SJSA1 (cell line): ENCODE results near the gene SH3RF3. TPM values are rescaled to one million over a fixed set of nuclear protein-coding genes. Genes with fewer than 3 reads are reported as not detected.

Experiments used
- DNase-seq, 2 experiments: peaks; one replicate each; pipeline ENCODE4 v3.0.0-alpha.2; 2015 to 2020; ENCODE audit warnings: low spot score in 2 of 2, low read depth in 1 of 2
- H3K27ac ChIP-seq: fragments of 250-450 bp; sonication (Bioruptor Pico); 2 replicates; pipeline ENCODE4 v1.5.1; 2020; ENCODE audit warnings: mild to moderate bottlenecking, moderate library complexity
- H3K27me3 ChIP-seq: fragments of 250-450 bp; sonication (Bioruptor Pico); replicated peaks from 2 replicates; pipeline ENCODE4 v1.5.1; 2020; ENCODE audit warnings: mild to moderate bottlenecking, moderate library complexity
- H3K36me3 ChIP-seq: fragments of 250-450 bp; sonication (Bioruptor Pico); 2 replicates; pipeline ENCODE4 v1.5.1; 2020; ENCODE audit warnings: mild to moderate bottlenecking
- H3K4me1 ChIP-seq: fragments of 250-450 bp; sonication (Bioruptor Pico); replicated peaks from 2 replicates; pipeline ENCODE4 v1.6.1; 2021; ENCODE audit warnings: mild to moderate bottlenecking
- H3K4me3 ChIP-seq: fragments of 250-450 bp; sonication (Bioruptor Pico); 2 replicates; pipeline ENCODE4 v1.5.1; 2020; ENCODE audit warnings: mild to moderate bottlenecking
- H3K9me3 ChIP-seq: fragments of 250-450 bp; sonication (Bioruptor Pico); replicated peaks from 2 replicates; pipeline ENCODE4 v1.5.1; 2020; ENCODE audit warnings: mild to moderate bottlenecking
- total RNA-seq: library from RNA; depleted of rRNA; stranded (reverse); fragments of >200 nt; shearing (Covaris generic); gene quantifications from 2 replicates; pipeline ENCODE4 v1.2.3, GENCODE V29; 2014

SH3RF3 gene
- total RNA-seq, 1 experiment from 2014 or later, result 6.1 TPM

- no peak overlapping the region for H3K27ac ChIP-seq
- H3K4me3 ChIP-seq, result no peak overlapping the region
- H3K4me1 ChIP-seq, result no peaks in the 10 kb centered on the region
- no peaks in the 10 kb centered on the region for H3K36me3 ChIP-seq
- H3K27me3 ChIP-seq, result no peaks in the 10 kb centered on the region
- no peak for DNase-seq
- no peaks in the 10 kb centered on the region for H3K9me3 ChIP-seq
Observed at GRCh38 chr2:109136542-109136941, 7.5 kb downstream of the SH3RF3 start.

- H3K9me3 ChIP-seq, result no peaks in the 10 kb centered on the region
- H3K4me1 ChIP-seq, result no peaks in the 10 kb centered on the region
- no peak for DNase-seq
- H3K27me3 ChIP-seq, result no peaks in the 10 kb centered on the region
- H3K4me3 ChIP-seq, result no peak overlapping the region
- H3K27ac ChIP-seq, result no peak overlapping the region
- no peaks in the 10 kb centered on the region for H3K36me3 ChIP-seq
Observed at GRCh38 chr2:109137616-109138015, 8.6 kb downstream of the SH3RF3 start.

GRCh38 chr2:109138449-109138848 lies 9.4 kb downstream of the SH3RF3 start:
- no peaks in the 10 kb centered on the region for H3K27me3 ChIP-seq
- H3K4me3 ChIP-seq, result no peak overlapping the region
- no peak overlapping the region for H3K27ac ChIP-seq
- no peaks in the 10 kb centered on the region for H3K9me3 ChIP-seq
- no peaks in the 10 kb centered on the region; the same call in 1 of the 2 replicates for H3K36me3 ChIP-seq
- no peaks in the 10 kb centered on the region for H3K4me1 ChIP-seq
- no peak for DNase-seq

GRCh38 chr2:109139002-109139401 lies 10.0 kb downstream of the SH3RF3 start:
- no peak overlapping the region for H3K27ac ChIP-seq
- H3K36me3 ChIP-seq, result no peaks in the 10 kb centered on the region; the same call in 1 of the 2 replicates
- H3K9me3 ChIP-seq, result no peaks in the 10 kb centered on the region
- no peaks in the 10 kb centered on the region for H3K27me3 ChIP-seq
- no peaks in the 10 kb centered on the region for H3K4me1 ChIP-seq
- DNase-seq, result no peak
- no peak overlapping the region for H3K4me3 ChIP-seq

GRCh38 chr2:109139865-109140396 lies 10.9 kb downstream of the SH3RF3 start:
- Histone ChIP-seq H3K36me3 (no peaks in the 10 kb centered on the region; the same call in 1 of the 2 replicates), H3K4me1 (no peaks in the 10 kb centered on the region), H3K27me3 (no peaks in the 10 kb centered on the region), H3K27ac (no peak overlapping the region), H3K4me3 (no peak overlapping the region), H3K9me3 (no peaks in the 10 kb centered on the region)
- DNase-seq, result no peak

GRCh38 chr2:109141006-109141600 lies 12.1 kb downstream of the SH3RF3 start:
- no peaks in the 10 kb centered on the region; the same call in 1 of the 2 replicates for H3K36me3 ChIP-seq
- no peaks in the 10 kb centered on the region for H3K27me3 ChIP-seq
- no peaks in the 10 kb centered on the region for H3K9me3 ChIP-seq
- DNase-seq, result no peak
- no peaks in the 10 kb centered on the region for H3K4me1 ChIP-seq
- no peak overlapping the region for H3K4me3 ChIP-seq
- no peak overlapping the region for H3K27ac ChIP-seq

- H3K4me1 ChIP-seq, result no peaks in the 10 kb centered on the region
- H3K4me3 ChIP-seq, result no peak overlapping the region
- no peaks in the 10 kb centered on the region; the same call in 1 of the 2 replicates for H3K36me3 ChIP-seq
- DNase-seq, result no peak
- no peak overlapping the region for H3K27ac ChIP-seq
- no peaks in the 10 kb centered on the region for H3K9me3 ChIP-seq
- no peaks in the 10 kb centered on the region for H3K27me3 ChIP-seq
Observed at GRCh38 chr2:109141727-109142283, 12.8 kb downstream of the SH3RF3 start.

- no peak for DNase-seq
- Histone ChIP-seq H3K4me3 (no peak overlapping the region), H3K4me1 (no peaks in the 10 kb centered on the region), H3K27ac (no peak overlapping the region), H3K36me3 (no peaks in the 10 kb centered on the region; the same call in 1 of the 2 replicates), H3K27me3 (no peaks in the 10 kb centered on the region), H3K9me3 (no peaks in the 10 kb centered on the region)
Observed at GRCh38 chr2:109142416-109143210, 13.6 kb downstream of the SH3RF3 start.

GRCh38 chr2:109143214-109144187 lies 14.5 kb downstream of the SH3RF3 start:
- DNase-seq, result no peak
- no peak overlapping the region for H3K4me3 ChIP-seq
- H3K27ac ChIP-seq, result no peak overlapping the region
- no peaks in the 10 kb centered on the region; the same call in 1 of the 2 replicates for H3K36me3 ChIP-seq
- H3K4me1 ChIP-seq, result no peaks in the 10 kb centered on the region
- no peaks in the 10 kb centered on the region for H3K27me3 ChIP-seq
- H3K9me3 ChIP-seq, result no peaks in the 10 kb centered on the region

GRCh38 chr2:109144271-109144670 lies 15.3 kb downstream of the SH3RF3 start:
- no peaks in the 10 kb centered on the region for H3K4me1 ChIP-seq
- DNase-seq, result no peak
- H3K4me3 ChIP-seq, result no peak overlapping the region
- H3K27me3 ChIP-seq, result no peaks in the 10 kb centered on the region
- no peaks in the 10 kb centered on the region for H3K9me3 ChIP-seq
- H3K36me3 ChIP-seq, result no peaks in the 10 kb centered on the region; the same call in 1 of the 2 replicates
- no peak overlapping the region for H3K27ac ChIP-seq

GRCh38 chr2:109144721-109145120 lies 15.7 kb downstream of the SH3RF3 start:
- Histone ChIP-seq H3K4me3 (no peak overlapping the region), H3K27me3 (no peaks in the 10 kb centered on the region), H3K36me3 (no peaks in the 10 kb centered on the region; the same call in 1 of the 2 replicates)

GRCh38 chr2:109145286-109145685 lies 16.3 kb downstream of the SH3RF3 start:
- Histone ChIP-seq H3K27ac (no peak overlapping the region), H3K4me1 (no peaks in the 10 kb centered on the region), H3K27me3 (no peaks in the 10 kb centered on the region), H3K4me3 (no peak overlapping the region), H3K9me3 (no peaks in the 10 kb centered on the region), H3K36me3 (no peaks in the 10 kb centered on the region; the same call in 1 of the 2 replicates)
- no peak for DNase-seq

More at GRCh38 chr2:109144721-109145120, 15.7 kb downstream of the SH3RF3 start:
- H3K4me1 ChIP-seq, result no peaks in the 10 kb centered on the region
- H3K27ac ChIP-seq, result no peak overlapping the region
- DNase-seq, result no peak
- H3K9me3 ChIP-seq, result no peaks in the 10 kb centered on the region

- Histone ChIP-seq H3K27me3 (no peaks in the 10 kb centered on the region), H3K4me1 (no peaks in the 10 kb centered on the region), H3K27ac (no peak overlapping the region), H3K36me3 (no peaks in the 10 kb centered on the region; the same call in 1 of the 2 replicates), H3K9me3 (no peaks in the 10 kb centered on the region), H3K4me3 (no peak overlapping the region)
- no peak for DNase-seq
Observed at GRCh38 chr2:109147405-109147804, 18.4 kb downstream of the SH3RF3 start.
